ENCODE data around the gene KAZALD1. TPM values are rescaled to one million over a fixed set of nuclear protein-coding genes. Genes with fewer than 3 reads are reported as not detected.

The KAZALD1 gene
- total RNA-seq, 4 donors from 2014 or later: 2.2 to 6.1 (median 2.7) TPM

- TF ChIP-seq CTCF (IDR thresholded peaks at IDR 0.05): no peak
- TF ChIP-seq POLR2A (IDR thresholded peaks at IDR 0.05): no peak
- intact Hi-C loops (cut with DNase I; ENCODE audit: low total_unique reads): no loop called here
- no peak overlapping the region for H3K4me3 ChIP-seq (ENCODE audit: low read depth, poor library complexity, severe bottlenecking)
- DNase-seq (ENCODE audit: low spot score in 2 of 2): no peak
- WGBS, 2 donors: 84% methylated on average over 7 to 8 of the region's 8 CpGs
Measured at GRCh38 chr10:101015582-101015973, 46.2 kb upstream of the KAZALD1 start.

- WGBS, 2 donors: 61 to 63% methylated on average over 5 of the region's 5 CpGs
Measured at GRCh38 chr10:101016814-101017213, 45.0 kb upstream of the KAZALD1 start.

GRCh38 chr10:101018118-101018599 lies 43.6 kb upstream of the KAZALD1 start:
- 58 to 66% methylated on average over 20 of the region's 20 CpGs for WGBS, 2 donors
- no peak for DNase-seq (ENCODE audit: low spot score in 2 of 2)
- TF ChIP-seq POLR2A (IDR thresholded peaks at IDR 0.05) (no peak), CTCF (IDR thresholded peaks at IDR 0.05) (no peak)
- intact Hi-C loops (cut with DNase I; ENCODE audit: low total_unique reads): no loop called here
- no peak overlapping the region for H3K4me3 ChIP-seq (ENCODE audit: low read depth, poor library complexity, severe bottlenecking)

More at GRCh38 chr10:101016814-101017213, 45.0 kb upstream of the KAZALD1 start:
- DNase-seq (ENCODE audit: low spot score in 2 of 2): no peak
- TF ChIP-seq CTCF (IDR thresholded peaks at IDR 0.05) (no peak), POLR2A (IDR thresholded peaks at IDR 0.05) (no peak)
- H3K4me3 ChIP-seq (ENCODE audit: low read depth, poor library complexity, severe bottlenecking): no peak overlapping the region
- intact Hi-C loops (cut with DNase I; ENCODE audit: low total_unique reads): no loop called here

- intact Hi-C loops (cut with DNase I; ENCODE audit: low total_unique reads): no loop called here
- 17 to 18% methylated on average over 35 to 42 of the region's 45 CpGs for WGBS, 2 donors
- no peak overlapping the region for H3K4me3 ChIP-seq (ENCODE audit: low read depth, poor library complexity, severe bottlenecking)
- TF ChIP-seq POLR2A (IDR thresholded peaks at IDR 0.05) (no peak), CTCF (IDR thresholded peaks at IDR 0.05) (peak in 1 of 3 donors; percentile 29)
- peak; percentile 64 to 95 for DNase-seq (ENCODE audit: low spot score in 2 of 2)
Measured at GRCh38 chr10:101018600-101019439, 43.0 kb upstream of the KAZALD1 start.

GRCh38 chr10:101019440-101019703 lies 42.4 kb upstream of the KAZALD1 start:
- intact Hi-C loops (cut with DNase I; ENCODE audit: low total_unique reads): no loop called here
- WGBS, 2 donors: 53 to 58% methylated on average over 2 of the region's 2 CpGs
- TF ChIP-seq POLR2A (IDR thresholded peaks at IDR 0.05) (no peak), CTCF (IDR thresholded peaks at IDR 0.05) (no peak)

More at GRCh38 chr10:101019440-101019703, 42.4 kb upstream of the KAZALD1 start:
- H3K4me3 ChIP-seq (ENCODE audit: low read depth, poor library complexity, severe bottlenecking): no peak overlapping the region
- DNase-seq (ENCODE audit: low spot score in 2 of 2): no peak

Measured in lower leg skin (tissue), 4 donors.